ENCODE data around the gene NEFH.

DNA sequence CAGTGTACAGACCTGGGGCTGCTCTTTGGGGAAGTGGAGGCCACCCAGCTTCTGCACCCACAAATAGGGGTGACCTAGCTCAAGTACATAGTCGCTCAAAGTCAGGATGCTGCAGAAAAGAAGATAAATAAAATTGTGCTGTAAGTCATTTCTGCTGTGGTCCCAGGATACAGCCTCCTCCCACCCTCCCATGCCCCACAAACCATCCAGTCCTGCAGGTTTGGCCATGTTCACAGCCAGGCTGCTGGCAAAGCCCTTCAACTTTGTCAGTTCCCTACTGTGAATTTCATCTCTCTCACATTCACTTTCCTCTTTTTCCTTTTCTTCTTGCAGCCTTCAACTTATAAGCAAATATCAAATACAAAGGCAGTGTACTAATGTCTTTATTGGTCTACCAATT is 40.0 kb downstream of the NEFH start:
- TF ChIP-seq CTCF (IDR thresholded peaks at IDR 0.05) (no peak), POLR2A (IDR thresholded peaks at IDR 0.05) (no peak)

All from lower leg skin (tissue), 3 donors.